ENCODE data around the gene SH3RF3. TPM values are rescaled to one million over a fixed set of nuclear protein-coding genes. Genes with fewer than 3 reads are reported as not detected.

Gene SH3RF3
- 1 to 10 TPM; 5.3 to 10.0 (median 8.0) TPM for total RNA-seq

GRCh38 chr2:109128616-109129355 is at the start of gene SH3RF3:
TSS of gene SH3RF3 (plus strand) at chr2:109129205.
- TF ChIP-seq CTCF (IDR thresholded peaks at IDR 0.05; ENCODE audit: low read depth), result no peak

DNA sequence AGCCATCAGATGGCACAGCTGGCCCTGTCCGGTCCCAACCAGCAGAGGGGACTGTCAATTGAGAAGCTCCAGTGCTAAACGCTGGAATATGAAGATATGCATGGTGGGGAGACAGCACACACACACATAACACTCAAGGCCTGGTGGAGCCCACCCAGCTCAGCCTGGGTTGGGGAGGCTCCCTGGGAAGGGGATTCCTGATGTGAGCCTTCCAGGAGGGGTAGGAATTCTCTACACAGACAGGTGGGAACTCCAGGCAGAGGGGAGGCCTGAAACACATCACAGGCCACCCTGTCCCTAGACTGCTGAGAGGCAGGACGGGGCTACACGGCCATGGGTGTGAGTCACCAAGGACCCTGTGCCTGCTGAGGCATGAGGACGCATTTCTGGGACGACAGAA is 49.4 kb upstream of the SH3RF3 start:
- no peak for TF ChIP-seq CTCF (IDR thresholded peaks at IDR 0.05; ENCODE audit: low read depth)

DNA sequence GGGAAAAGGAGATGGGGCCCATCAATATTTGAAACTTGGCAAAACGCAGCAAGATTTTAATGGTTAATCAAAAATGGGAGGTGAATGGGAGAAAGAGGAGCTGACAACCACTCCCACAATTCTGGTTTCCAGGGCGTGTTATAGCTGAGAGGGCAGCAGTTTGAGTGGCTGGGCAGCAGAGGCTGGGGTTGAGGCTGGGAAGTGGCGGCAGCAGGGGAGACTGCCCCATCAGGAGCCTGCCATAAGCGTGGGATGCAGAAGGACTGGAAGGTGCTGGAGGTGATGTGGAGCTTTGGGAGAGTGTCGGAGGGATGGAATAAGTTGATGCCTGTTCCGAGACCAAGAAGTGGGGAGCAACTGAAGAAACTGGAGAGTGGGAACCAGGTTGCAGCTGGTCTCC is 48.9 kb upstream of the SH3RF3 start:
- no peak for TF ChIP-seq CTCF (IDR thresholded peaks at IDR 0.05; ENCODE audit: low read depth)

DNA sequence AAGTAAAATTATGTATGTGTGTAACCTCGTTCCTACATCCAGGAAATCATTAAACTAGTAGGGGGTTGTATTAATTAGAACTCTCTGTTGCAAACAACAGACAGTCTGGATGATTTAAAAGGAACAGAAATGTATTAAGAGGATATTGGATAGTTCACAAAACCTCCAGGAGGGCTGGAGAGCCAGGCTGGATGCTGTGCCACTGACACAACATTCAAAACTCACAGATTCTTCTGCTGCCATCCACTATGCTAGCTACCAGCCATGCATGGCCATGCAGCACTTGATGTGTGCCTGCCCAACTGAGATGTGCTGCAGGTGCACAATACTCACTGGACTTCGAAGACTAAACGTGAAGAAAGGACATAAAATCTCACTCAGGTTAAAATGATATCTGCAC is 48.2 kb upstream of the SH3RF3 start:
- TF ChIP-seq CTCF (IDR thresholded peaks at IDR 0.05; ENCODE audit: low read depth), result no peak

- TF ChIP-seq CTCF (IDR thresholded peaks at IDR 0.05; ENCODE audit: low read depth), result no peak
Measured at GRCh38 chr2:109081374-109081773, 47.6 kb upstream of the SH3RF3 start.

DNA sequence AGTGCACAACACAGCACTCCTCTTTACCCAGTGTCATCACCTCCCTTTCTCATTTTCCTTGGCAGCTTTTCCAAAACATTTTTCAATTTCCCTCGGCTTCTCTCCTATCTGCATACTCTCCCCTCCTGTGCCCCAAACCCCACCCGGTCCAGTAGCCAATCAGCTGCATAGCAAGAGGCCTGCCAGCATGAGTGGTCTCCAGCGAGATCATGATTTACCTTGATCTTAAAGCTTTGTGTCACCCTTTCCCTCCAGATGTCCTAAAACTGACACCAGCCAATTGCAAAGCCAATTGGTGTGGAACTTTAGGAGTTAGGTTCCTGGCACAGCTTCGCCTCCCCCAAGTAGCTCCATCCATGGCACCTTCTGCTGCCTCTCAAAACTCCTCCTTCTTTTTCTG is 45.2 kb upstream of the SH3RF3 start:
- no peak for TF ChIP-seq CTCF (IDR thresholded peaks at IDR 0.05; ENCODE audit: low read depth)

DNA sequence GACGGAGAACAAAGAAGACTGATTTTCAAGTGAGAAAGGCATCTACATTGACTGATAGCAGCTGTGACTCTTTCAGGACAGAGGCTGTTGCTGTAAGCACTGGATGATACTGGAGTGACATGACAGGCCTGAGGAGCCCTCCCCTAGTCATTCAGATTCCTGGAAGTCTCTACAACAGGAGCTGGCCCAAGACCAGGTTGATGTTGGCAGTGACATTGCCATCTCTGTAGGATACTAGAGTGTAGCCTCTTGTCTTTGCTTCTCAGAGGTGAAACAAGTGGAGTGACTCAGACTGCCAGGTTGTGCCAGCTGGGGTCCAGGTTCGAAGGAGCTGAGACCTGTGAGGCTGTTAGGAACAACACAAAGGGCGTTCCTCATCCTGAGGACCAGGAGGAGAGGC is 44.7 kb upstream of the SH3RF3 start:
- no peak for TF ChIP-seq CTCF (IDR thresholded peaks at IDR 0.05; ENCODE audit: low read depth)
